HEK293T (cell line): ENCODE results near the gene MYMX.

Source experiments
- FOXA1 ChIP-seq: fragments of 450-650 bp; IDR thresholded peaks from 2 replicates; pipeline ENCODE4 v1.6.1; 2016; ENCODE audit warnings: mild to moderate bottlenecking
- FOXK2 ChIP-seq: fragments of 450-650 bp; IDR thresholded peaks from 2 replicates; pipeline ENCODE4 v1.6.1; 2016; ENCODE audit warnings: mild to moderate bottlenecking
- HDGF ChIP-seq: fragments of 450-650 bp; IDR thresholded peaks from 2 replicates; pipeline ENCODE4 v1.6.1; 2017; ENCODE audit warnings: antibody characterized with exemption, borderline replicate concordance
- TARDBP ChIP-seq: fragments of 450-650 bp; IDR thresholded peaks from 2 replicates; pipeline ENCODE4 v1.6.1; 2016

- TF ChIP-seq FOXK2 (no peak), FOXA1 (no peak), HDGF (no peak), TARDBP (no peak)
Measured at GRCh38 chr6:44202972-44203750, 13.6 kb upstream of the MYMX start.
